Motor neuron (in vitro differentiated cells): ENCODE data around the gene RFTN1. TPM values are rescaled to one million over a fixed set of nuclear protein-coding genes. Genes with fewer than 3 reads are reported as not detected.

ENCODE experiments used
- ATAC-seq, 8 experiments: fragments of 200-7000 bp; cut with Tn5 transposase; replicated peaks in 6 of 8; 2 replicates each; pipeline ENCODE4 v1.8.0; 2021; ENCODE audit warnings: mild to moderate bottlenecking in 8 of 8, moderate library complexity in 8 of 8
- H3K27ac ChIP-seq, 2 donors: fragments of 250-450 bp; sonication (Bioruptor Pico); 2 replicates each; pipeline ENCODE4 v1.9.0; 2021; ENCODE audit warnings: antibody characterized with exemption in 2 of 2, mild to moderate bottlenecking in 2 of 2, moderate library complexity in 1 of 2
- H3K4me1 ChIP-seq, 2 donors: fragments of 250-450 bp; sonication (Bioruptor Pico); replicated peaks in 1 of 2; 2 replicates each; pipeline ENCODE4 v1.6.1; 2021; ENCODE audit warnings: antibody characterized with exemption in 2 of 2, mild to moderate bottlenecking in 2 of 2, moderate library complexity in 1 of 2
- H3K4me3 ChIP-seq, 5 donors: fragments of 250-450 bp; sonication (Bioruptor Pico); 2 replicates each; pipeline ENCODE4 v1.9.0; 2021; ENCODE audit warnings: antibody characterized with exemption in 5 of 5, mild to moderate bottlenecking in 5 of 5, moderate library complexity in 4 of 5
- WGBS, 10 experiments: fragments of 450-650 bp; shearing (Covaris generic); methylation state at CpG; one replicate each; pipeline ENCODE4 v1.0.0; 2022; 5-methylcytosine and 5-hydroxymethylcytosine counted together
- in situ Hi-C, 9 experiments: fragments of 400-800 bp; cut with MboI; loops; one replicate each; pipeline ENCODE4 v1.15.0; 2021; ENCODE audit warnings: low sequenced_read_pairs in 9 of 9, low pct_unique_long_range_greater_than_20kb in 2 of 9; ENCODE audit not compliant: unreplicated experiment in 9 of 9
- total RNA-seq, 8 experiments: library from RNA; unstranded; fragments of 300-600 nt; gene quantifications; 2 replicates each; pipeline versions ENCODE4 v1.2.3 to v1.2.4, GENCODE V29; 2022

Gene RFTN1
- total RNA-seq, 8 experiments from 2014 or later: 2.4 to 27.9 (median 6.7) TPM

DNA sequence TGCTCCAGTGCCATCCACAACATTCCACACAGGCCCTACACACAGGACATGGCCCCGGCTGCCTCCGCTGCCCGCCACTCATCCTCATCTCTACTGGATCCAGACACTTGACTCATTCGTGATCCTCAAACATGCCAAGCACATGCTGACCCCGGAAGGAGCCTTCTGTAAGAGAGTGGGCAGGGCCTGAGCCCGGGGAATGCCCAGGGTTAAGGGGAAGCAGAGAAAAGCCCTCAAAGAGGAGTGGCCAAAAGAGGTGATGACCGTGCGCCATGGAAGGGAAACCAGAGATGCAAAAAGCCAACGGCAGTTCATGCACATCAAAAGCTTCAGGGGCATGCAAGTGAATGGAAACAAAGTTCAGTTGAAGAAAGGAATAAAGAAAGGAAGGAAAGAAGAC, 46.1 kb downstream of the RFTN1 start:
- in situ Hi-C loops: no loop called here
- Histone ChIP-seq H3K4me3 (no peak overlapping the region), H3K27ac (peak overlapping the region in 1 of 2 donors; percentile 44), H3K4me1 (peaks cover 27 to 30% of the 10 kb centered on the region in 2 donors)
- 75 to 100% (median 83%) methylated on average over 1 to 8 of the region's 9 CpGs; no CpG with 5 or more reads in 2 of the 10 experiments for WGBS, 10 experiments
- no peak for ATAC-seq

DNA sequence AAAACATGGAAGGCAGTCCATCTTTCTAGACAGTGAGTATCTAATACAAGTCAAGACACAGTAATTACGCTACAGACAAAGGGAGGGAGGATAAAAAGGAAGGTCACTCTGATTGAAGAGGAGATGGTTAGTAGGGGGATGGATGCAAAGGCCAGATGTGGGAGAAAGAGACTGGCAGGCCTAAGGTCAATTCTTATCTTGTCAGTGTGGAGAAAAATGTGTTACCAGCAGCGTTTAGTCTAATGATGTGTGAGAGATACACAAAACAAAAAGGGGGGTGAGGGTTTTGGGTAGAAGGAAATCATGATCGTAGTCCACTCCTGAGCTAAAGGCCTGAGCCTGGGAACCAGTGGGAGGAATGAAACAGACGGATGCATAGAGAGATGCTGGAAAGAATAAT, 46.7 kb downstream of the RFTN1 start:
- Histone ChIP-seq H3K27ac (peak overlapping the region; percentile 31 to 44), H3K4me3 (no peak overlapping the region), H3K4me1 (peaks cover 27 to 30% of the 10 kb centered on the region in 2 donors)
- peak in 1 of 8 experiments; percentile 27 for ATAC-seq
- 43 to 100% (median 100%) methylated on average over 1 to 4 of the region's 4 CpGs; no CpG with 5 or more reads in 1 of the 10 experiments for WGBS, 10 experiments
- in situ Hi-C loops: no loop called here

DNA sequence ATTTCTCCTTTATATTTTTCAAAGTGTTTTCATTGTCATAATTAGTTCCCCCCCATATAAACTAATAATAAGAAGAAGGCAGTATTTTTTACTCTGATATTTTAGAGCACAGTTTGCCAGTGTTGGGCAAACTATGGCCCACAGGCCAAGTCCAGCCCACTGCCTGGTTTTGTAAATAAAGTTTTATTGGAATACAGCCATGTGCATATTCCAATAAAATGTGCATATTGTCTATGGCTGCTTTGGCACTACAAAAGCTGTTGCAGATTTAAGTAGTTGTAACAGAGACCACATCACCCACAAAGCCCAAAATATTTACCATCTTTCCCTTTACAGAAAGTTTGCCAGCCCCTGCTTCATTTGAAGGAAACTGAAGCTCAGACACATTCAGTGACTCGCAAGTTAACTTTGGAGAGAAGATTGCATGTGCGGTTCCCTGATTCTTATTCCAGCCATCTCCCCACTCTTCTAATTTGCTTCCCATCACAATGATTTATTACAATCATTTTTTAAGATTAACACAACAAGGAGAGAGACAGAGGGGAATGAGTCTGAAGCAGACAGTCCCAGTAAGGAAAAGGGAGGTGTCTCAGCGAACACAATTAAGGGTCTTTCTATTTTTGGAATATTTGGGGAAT, 48.9 kb downstream of the RFTN1 start:
- H3K4me1 ChIP-seq: peaks cover 27 to 30% of the 10 kb centered on the region in 2 donors
- WGBS, 10 experiments: 7 to 100% (median 61%) methylated on average over 1 to 3 of the region's 3 CpGs; no CpG with 5 or more reads in 1 of the 10 experiments
- H3K4me3 ChIP-seq: no peak overlapping the region
- in situ Hi-C loops: no loop called here
- H3K27ac ChIP-seq: no peak overlapping the region
- ATAC-seq: peak in 5 of 8 experiments; percentile 33 to 83 (median 38)

DNA sequence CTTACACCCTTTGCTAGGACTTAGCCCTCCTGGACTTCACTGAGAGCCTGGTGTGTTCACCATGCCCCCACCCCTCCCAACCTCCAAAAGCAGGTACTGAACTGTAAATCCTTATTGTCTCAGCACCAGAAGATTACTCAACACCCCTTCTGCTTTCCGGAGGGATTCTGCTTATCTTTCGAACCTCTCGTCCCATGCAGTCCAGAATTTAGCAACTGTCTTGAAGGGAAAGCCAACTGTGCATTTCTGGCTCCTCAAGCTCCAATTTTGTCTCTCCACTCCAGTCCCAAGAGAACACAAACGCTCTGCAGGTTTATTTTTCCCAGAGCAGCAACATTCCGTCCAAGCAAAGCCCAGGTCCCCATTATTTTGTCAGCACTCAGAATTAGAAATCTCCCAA, 49.6 kb downstream of the RFTN1 start:
- Histone ChIP-seq H3K4me1 (peaks cover 27 to 29% of the 10 kb centered on the region in 2 donors), H3K4me3 (no peak overlapping the region), H3K27ac (no peak overlapping the region)
- 60 to 100% (median 90%) methylated on average over 1 to 5 of the region's 5 CpGs; no CpG with 5 or more reads in 3 of the 10 experiments for WGBS, 10 experiments
- in situ Hi-C loops: no loop called here
- ATAC-seq: no peak

DNA sequence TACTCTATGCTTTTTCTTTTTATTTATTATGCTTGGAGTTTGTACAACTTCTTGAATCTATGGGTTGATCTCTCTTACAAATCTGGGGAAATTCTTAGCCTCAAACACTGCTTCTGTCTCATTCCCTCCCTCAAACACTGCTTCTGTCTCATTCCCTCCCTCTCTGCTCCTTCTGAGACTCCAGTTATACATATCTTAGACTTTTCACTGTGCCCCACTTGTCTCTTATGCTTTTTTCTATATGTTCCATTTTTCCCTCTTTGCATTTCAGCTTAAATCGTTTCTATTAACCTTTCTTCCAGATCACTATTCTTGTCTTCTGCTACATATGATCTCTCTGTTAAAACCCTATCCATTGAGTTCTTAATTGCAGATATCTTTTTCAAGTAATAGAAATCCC, 50.4 kb downstream of the RFTN1 start:
- ATAC-seq: no peak
- WGBS, 10 experiments: 75 to 100% (median 89%) methylated on average over 1 of the region's 1 CpG; no CpG with 5 or more reads in 1 of the 10 experiments
- H3K4me3 ChIP-seq: no peak overlapping the region
- no peak overlapping the region for H3K27ac ChIP-seq
- in situ Hi-C loops: no loop called here
- peaks cover 20 to 23% of the 10 kb centered on the region in 2 donors for H3K4me1 ChIP-seq

DNA sequence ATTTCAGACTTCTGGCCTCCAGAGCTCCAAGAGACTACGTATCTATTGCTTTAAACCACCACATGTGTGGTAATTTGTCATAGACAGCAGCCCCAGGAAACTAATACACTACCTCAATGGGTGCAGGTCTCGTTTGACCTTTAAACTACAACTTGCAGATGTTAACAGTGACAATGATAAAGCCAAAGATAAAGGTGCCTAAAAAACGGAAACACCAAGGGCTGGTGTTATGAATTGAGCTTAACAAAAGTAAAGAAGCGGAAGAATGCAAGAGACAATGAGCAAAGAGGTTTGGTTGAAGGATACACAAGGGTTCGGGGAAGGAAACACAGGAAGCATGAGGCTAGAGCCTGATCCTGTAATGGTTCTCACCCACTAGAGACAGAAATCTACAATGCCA, 50.8 kb downstream of the RFTN1 start:
- Histone ChIP-seq H3K27ac (no peak overlapping the region), H3K4me1 (peaks cover 16 to 19% of the 10 kb centered on the region in 2 donors), H3K4me3 (no peak overlapping the region)
- 66 to 100% (median 76%) methylated on average over 2 to 5 of the region's 5 CpGs for WGBS, 10 experiments
- ATAC-seq: no peak
- in situ Hi-C loops: no loop called here

DNA sequence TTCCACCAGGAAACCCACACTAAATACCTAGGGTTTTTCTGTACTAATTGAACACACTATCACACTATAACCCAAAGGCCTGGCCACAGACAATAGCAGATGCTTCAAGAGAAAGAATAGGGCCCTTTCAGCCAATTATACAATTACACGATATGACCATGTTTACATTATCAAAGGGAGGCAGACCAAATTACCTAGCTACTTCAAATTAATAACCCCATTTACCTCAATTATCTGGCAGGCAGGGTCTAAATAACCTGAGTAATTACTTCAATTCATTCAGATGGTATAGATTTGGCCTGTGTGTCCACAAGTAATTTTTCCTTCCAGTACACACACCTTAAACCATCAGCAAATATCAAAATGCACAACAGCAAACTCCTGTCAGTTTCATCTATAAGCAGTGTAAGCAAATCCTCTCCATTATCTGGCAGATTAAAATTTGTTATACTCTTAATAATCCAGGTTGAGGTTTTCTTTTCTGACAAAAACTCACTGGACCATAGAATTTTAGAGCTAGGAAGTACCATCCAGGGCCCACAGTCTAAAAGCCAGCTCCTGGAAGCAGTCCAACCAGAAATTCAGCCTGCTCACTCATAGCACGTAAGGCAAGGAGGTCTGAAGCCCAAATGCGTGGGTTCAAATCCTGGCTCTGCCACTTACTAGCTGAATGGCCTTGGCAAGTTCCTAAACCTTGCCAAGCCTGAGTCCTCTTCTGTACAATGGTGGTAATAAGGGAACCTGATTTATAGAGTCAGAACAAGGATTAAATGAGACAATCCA, 51.8 kb downstream of the RFTN1 start:
- no peak overlapping the region for H3K27ac ChIP-seq
- 80 to 100% (median 90%) methylated on average over 1 to 3 of the region's 3 CpGs for WGBS, 10 experiments
- in situ Hi-C loops: no loop called here

DNA sequence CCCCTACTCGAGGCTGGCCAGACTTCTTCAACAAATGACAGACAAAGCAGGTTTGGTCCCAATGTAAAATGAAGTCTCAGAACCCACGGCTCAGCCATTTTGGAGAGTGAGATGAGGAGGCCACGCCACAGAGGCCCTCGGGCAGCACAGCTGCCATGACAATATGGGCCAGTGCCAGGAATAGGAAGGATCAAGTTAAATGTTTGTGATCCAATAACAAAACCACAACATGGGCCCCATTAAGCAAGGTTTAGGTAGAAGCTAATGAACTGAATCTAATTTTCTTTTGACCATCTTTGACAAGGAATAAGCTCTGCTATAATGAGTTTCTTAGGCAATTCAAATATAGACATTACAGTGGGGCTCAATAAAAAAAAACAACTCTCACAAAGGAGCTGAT, 52.6 kb downstream of the RFTN1 start:
- Histone ChIP-seq H3K4me1 (peaks cover 5 to 9% of the 10 kb centered on the region in 2 donors), H3K27ac (no peak overlapping the region), H3K4me3 (no peak overlapping the region)
- ATAC-seq: no peak
- WGBS, 10 experiments: 69 to 97% (median 86%) methylated on average over 2 to 4 of the region's 4 CpGs; no CpG with 5 or more reads in 4 of the 10 experiments
- in situ Hi-C loops: no loop called here

More for the DNA sequence above, 51.8 kb downstream of the RFTN1 start:
- H3K4me3 ChIP-seq: no peak overlapping the region
- no peak for ATAC-seq
- H3K4me1 ChIP-seq: peaks cover 8 to 9% of the 10 kb centered on the region in 2 donors

DNA sequence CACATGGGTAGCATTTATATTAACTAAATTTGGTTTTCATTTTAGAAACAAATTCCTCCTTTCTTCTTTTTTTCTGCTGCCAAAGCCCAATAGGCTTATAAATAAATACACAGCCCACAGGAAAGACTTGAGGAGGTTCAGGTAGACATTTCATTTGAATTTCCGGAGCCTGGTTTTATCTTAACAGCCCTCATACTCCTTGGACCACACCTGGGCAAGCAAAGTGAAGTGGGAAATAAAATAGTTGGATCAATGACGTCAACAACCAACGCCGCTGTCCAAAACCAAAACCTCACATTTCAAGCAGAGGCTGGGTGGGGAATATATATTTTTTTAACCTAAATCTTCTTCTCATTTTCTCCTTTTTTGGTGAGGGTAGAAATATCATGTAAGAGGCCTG, 53.2 kb downstream of the RFTN1 start:
- 89 to 100% (median 98%) methylated on average over 1 to 4 of the region's 4 CpGs; no CpG with 5 or more reads in 2 of the 10 experiments for WGBS, 10 experiments
- H3K4me1 ChIP-seq: peaks cover 5 to 9% of the 10 kb centered on the region in 2 donors
- H3K27ac ChIP-seq: no peak overlapping the region
- in situ Hi-C loops: no loop called here
- H3K4me3 ChIP-seq: no peak overlapping the region
- no peak for ATAC-seq

DNA sequence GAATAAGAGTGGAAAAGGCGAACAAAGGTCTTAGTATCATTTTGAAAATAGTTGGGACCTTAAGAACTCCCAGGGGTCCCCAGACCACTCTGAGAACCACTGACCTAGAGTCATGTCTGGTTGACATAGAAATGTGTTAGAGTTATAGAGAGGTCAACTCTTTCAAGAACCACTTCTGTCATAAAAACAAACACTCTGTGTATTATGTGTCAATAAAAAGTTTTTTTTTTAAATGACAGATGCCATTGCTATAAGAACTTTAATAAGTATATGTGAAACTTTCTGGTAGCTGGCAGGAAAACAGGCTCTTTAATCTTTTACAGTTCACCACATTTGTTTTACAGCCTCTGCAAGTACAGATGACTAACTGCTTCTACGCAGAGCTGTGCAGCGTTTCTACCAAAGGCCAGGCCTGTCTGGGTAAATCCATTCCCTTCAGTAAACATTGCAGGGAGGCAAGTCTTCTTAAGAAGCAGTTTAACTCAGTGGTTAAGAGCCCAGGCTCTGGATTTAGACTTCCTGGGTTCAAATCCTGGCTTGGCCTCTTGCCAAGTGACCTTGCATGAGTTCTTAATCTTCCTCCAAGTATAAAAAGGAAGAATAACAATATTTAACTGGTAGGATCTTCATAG, 56.6 kb downstream of the RFTN1 start:
- Histone ChIP-seq H3K27ac (no peak overlapping the region), H3K4me1 (no peaks in the 10 kb centered on the region), H3K4me3 (no peak overlapping the region)
- in situ Hi-C loops: no loop called here
- 58 to 100% (median 89%) methylated on average over 1 to 3 of the region's 3 CpGs; no CpG with 5 or more reads in 2 of the 10 experiments for WGBS, 10 experiments
- no peak for ATAC-seq

DNA sequence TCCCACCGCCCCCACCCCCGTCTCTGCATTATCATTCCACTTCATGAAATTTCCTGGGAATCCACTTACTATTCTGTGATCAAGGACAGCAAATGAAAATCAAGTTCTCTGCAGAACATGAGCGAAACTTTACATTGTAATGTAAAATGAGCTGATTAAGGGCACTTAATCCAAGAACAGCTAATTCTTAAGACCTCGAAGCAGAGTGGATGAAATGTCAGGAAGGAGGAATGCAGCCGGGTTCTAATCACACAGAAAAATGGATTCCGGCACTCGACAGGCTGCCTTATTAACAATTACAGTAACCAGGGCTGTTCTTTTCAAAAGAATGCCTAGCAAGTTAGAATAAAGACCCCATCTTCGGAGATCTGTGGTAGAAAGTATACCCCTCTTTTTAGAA, 57.5 kb downstream of the RFTN1 start:
- Histone ChIP-seq H3K27ac (no peak overlapping the region), H3K4me1 (no peaks in the 10 kb centered on the region), H3K4me3 (no peak overlapping the region)
- in situ Hi-C loops: no loop called here
- 20 to 100% (median 60%) methylated on average over 1 to 6 of the region's 8 CpGs; no CpG with 5 or more reads in 3 of the 10 experiments for WGBS, 10 experiments
- no peak for ATAC-seq

DNA sequence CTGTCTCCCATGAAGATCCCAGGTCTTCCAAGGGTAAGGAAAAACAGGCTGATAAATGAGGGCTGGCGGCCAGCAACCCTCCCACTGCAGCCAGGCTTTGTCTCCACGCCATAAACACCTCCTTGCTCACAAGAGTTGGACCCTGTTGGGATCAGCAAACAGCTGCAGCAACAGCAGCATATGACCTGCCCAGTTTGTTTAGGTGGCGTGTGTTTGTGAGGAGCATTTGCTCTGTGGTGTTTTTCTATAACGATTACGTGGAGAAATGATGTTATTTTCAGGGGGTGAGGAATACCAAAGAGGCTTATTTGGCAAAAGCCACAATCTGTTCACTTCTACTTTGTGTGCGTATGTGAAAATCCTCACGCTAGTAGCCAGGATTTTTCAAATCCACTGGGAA, 58.5 kb downstream of the RFTN1 start:
- Histone ChIP-seq H3K4me3 (no peak overlapping the region), H3K27ac (no peak overlapping the region), H3K4me1 (no peaks in the 10 kb centered on the region)
- 61 to 100% (median 89%) methylated on average over 2 to 7 of the region's 7 CpGs; no CpG with 5 or more reads in 1 of the 10 experiments for WGBS, 10 experiments
- in situ Hi-C loops: no loop called here
- no peak for ATAC-seq

DNA sequence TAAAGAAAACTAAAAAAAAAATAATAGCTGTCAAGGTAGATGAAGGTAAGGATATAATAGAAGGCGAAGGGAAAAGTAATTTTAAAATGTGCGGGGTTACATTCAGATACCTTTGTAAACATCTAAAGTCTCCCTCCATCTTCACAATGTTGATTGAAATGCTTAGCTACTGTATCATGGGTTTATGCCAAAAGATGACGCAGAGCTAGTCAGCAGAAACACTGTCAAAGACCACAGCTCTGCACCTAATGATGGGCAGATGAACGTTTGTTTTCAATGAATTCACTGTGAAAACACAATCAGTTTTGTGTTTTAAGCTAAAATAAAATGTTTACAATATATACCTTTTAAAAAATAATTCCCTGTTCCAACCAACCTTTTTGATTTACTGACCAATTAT, 61.2 kb downstream of the RFTN1 start:
- H3K4me3 ChIP-seq: no peak overlapping the region
- in situ Hi-C loops: no loop called here
- ATAC-seq: no peak
- no peak overlapping the region for H3K27ac ChIP-seq
- WGBS, 10 experiments: 58 to 100% (median 86%) methylated on average over 2 to 4 of the region's 4 CpGs
- peaks cover 0 to 7% of the 10 kb centered on the region in 2 donors for H3K4me1 ChIP-seq
